Calu3 (cell line): ENCODE measurements around the gene ST6GAL1. TPM values are rescaled to one million over a fixed set of nuclear protein-coding genes. Genes with fewer than 3 reads are reported as not detected.
"Not testable (repeated sequence)": the region's sequence is repeated elsewhere in the genome, so short reads cannot be mapped to it uniquely, and the experiment has no call there.

ENCODE experiments used
- BruUV-seq: library from RNA; stranded (reverse); fragments of 400-500 nt; replicated peaks from 2 replicates; lab custom pipeline; 2021; lab: Mats Ljungman, UMichigan
- CTCF ChIA-PET: fragments of 300-600 bp; sonication (Branson Sonifier 250); formaldehyde crosslinking; loops from one replicate; lab custom pipeline; 2022; ENCODE audit warnings: antibody characterized with exemption; lab: Charles Lee
- DNase-seq: peaks from one replicate; pipeline ENCODE4 v3.0.0; 2022
- H3K27ac Mint-ChIP-seq: one replicate; pipeline ENCODE4 v1.8.0; 2022; ENCODE audit warnings: mixed read lengths; ENCODE audit not compliant: unreplicated experiment
- H3K27me3 Mint-ChIP-seq: one replicate; pipeline ENCODE4 v1.8.0; 2022; ENCODE audit warnings: mixed read lengths; ENCODE audit not compliant: unreplicated experiment
- H3K36me3 Mint-ChIP-seq: one replicate; pipeline ENCODE4 v1.8.0; 2022; ENCODE audit warnings: mild to moderate bottlenecking, moderate library complexity, mixed read lengths; ENCODE audit not compliant: insufficient read depth, unreplicated experiment
- H3K4me1 Mint-ChIP-seq: one replicate; pipeline ENCODE4 v1.8.0; 2022; ENCODE audit warnings: mild to moderate bottlenecking, low read depth, mixed read lengths; ENCODE audit not compliant: unreplicated experiment
- H3K4me3 Mint-ChIP-seq: one replicate; pipeline ENCODE4 v1.8.0; 2022; ENCODE audit warnings: mild to moderate bottlenecking, low read depth, moderate library complexity, mixed read lengths; ENCODE audit not compliant: unreplicated experiment
- H3K9me3 Mint-ChIP-seq: one replicate; pipeline ENCODE4 v1.8.0; 2022; ENCODE audit warnings: low read depth, mixed read lengths; ENCODE audit not compliant: unreplicated experiment
- CTCF ChIP-seq: fragments of 200-600 bp; IDR thresholded peaks from one replicate; pipeline ENCODE4 v1.8.0; 2022; ENCODE audit warnings: antibody characterized with exemption; ENCODE audit not compliant: unreplicated experiment
- intact Hi-C: fragments of 100-400 bp; cut with micrococcal nuclease; formaldehyde crosslinking; loops from one replicate; pipeline ENCODE4 v1.10.0; 2022; ENCODE audit not compliant: unreplicated experiment
- total RNA-seq: library from RNA; stranded (reverse); gene quantifications from 2 replicates; pipeline ENCODE4 v1.2.3, GENCODE V29; 2022

ST6GAL1 gene
- total RNA-seq, 1 experiment from 2014 or later, result 20.4 TPM

- DNase-seq, result no peak
- no TSS peak for BruUV-seq
- no peak overlapping the region for H3K27ac Mint-ChIP-seq
- no peaks in the 10 kb centered on the region for H3K4me1 Mint-ChIP-seq
- H3K27me3 Mint-ChIP-seq, result no peaks in the 10 kb centered on the region
- intact Hi-C loops, result no loop called here
- H3K4me3 Mint-ChIP-seq, result no peak overlapping the region
- no peaks in the 10 kb centered on the region for H3K36me3 Mint-ChIP-seq
- peaks cover 3% of the 10 kb centered on the region for H3K9me3 Mint-ChIP-seq
- no peak for TF ChIP-seq CTCF
- CTCF ChIA-PET, result no interaction called here
These were observed 76.7 kb downstream of the ST6GAL1 start for GRCh38 chr3:187006864-187007630.

- DNase-seq, H3K36me3 Mint-ChIP-seq, CTCF ChIA-PET, H3K4me3 Mint-ChIP-seq, H3K4me1 Mint-ChIP-seq, H3K27me3 Mint-ChIP-seq, intact Hi-C loops, H3K27ac Mint-ChIP-seq, H3K9me3 Mint-ChIP-seq, BruUV-seq: not testable (repeated sequence)
These were observed 80.1 kb downstream of the ST6GAL1 start for GRCh38 chr3:187010382-187010781.

- no peaks in the 10 kb centered on the region for H3K36me3 Mint-ChIP-seq
- DNase-seq, result no peak
- no peak overlapping the region for H3K27ac Mint-ChIP-seq
- no peaks in the 10 kb centered on the region for H3K4me1 Mint-ChIP-seq
- CTCF ChIA-PET, result no interaction called here
- no peaks in the 10 kb centered on the region for H3K27me3 Mint-ChIP-seq
- no peak for TF ChIP-seq CTCF
- H3K4me3 Mint-ChIP-seq, result no peak overlapping the region
- no peaks in the 10 kb centered on the region for H3K9me3 Mint-ChIP-seq
- BruUV-seq, result no TSS peak
- intact Hi-C loops, result no loop called here
These were observed 81.6 kb downstream of the ST6GAL1 start for GRCh38 chr3:187011915-187012314.

- H3K27me3 Mint-ChIP-seq, result no peaks in the 10 kb centered on the region
- H3K27ac Mint-ChIP-seq, result no peak overlapping the region
- CTCF ChIA-PET, result no interaction called here
- no peaks in the 10 kb centered on the region for H3K36me3 Mint-ChIP-seq
- no peaks in the 10 kb centered on the region for H3K4me1 Mint-ChIP-seq
- intact Hi-C loops, result no loop called here
- TF ChIP-seq CTCF, result no peak
- no peak for DNase-seq
- no TSS peak for BruUV-seq
- no peaks in the 10 kb centered on the region for H3K9me3 Mint-ChIP-seq
- no peak overlapping the region for H3K4me3 Mint-ChIP-seq
These were observed 82.3 kb downstream of the ST6GAL1 start for GRCh38 chr3:187012609-187013051.

- Mint-ChIP-seq H3K9me3 (no peaks in the 10 kb centered on the region), H3K27me3 (no peaks in the 10 kb centered on the region), H3K4me3 (no peak overlapping the region), H3K4me1 (no peaks in the 10 kb centered on the region), H3K27ac (no peak overlapping the region), H3K36me3 (no peaks in the 10 kb centered on the region)
- intact Hi-C loops, result no loop called here
- CTCF ChIA-PET, result no interaction called here
- no TSS peak for BruUV-seq
- DNase-seq, result no peak
- no peak for TF ChIP-seq CTCF
These were observed 82.9 kb downstream of the ST6GAL1 start for GRCh38 chr3:187013159-187013716.
